Measurements from ENCODE around the gene HECTD1.

- TF ChIP-seq CTCF (IDR thresholded peaks at IDR 0.05; ENCODE audit: low read length): no peak
- no peak for TF ChIP-seq EZH2 (optimal IDR thresholded peaks at IDR 0.05; ENCODE audit: low read depth, low read length)
- no peak for TF ChIP-seq EZH2phosphoT487 (IDR thresholded peaks at IDR 0.05; ENCODE audit: low read length)
Observed at GRCh38 chr14:31138301-31138700, 69.3 kb downstream of the HECTD1 start.

Measured in MM.1S (cell line).